B cell (primary cell): Measurements from ENCODE around the gene ZBBX.

ENCODE experiments used
- CTCF ChIP-seq: fragments of 200-600 bp; IDR thresholded peaks from one replicate; pipeline ENCODE4 v1.8.0; 2022; ENCODE audit warnings: antibody characterized with exemption, mild to moderate bottlenecking
- EZH2 ChIP-seq: IDR thresholded peaks from 2 replicates; pipeline ENCODE4 v1.6.1; 2012; ENCODE audit warnings: borderline replicate concordance, low read depth, mild to moderate bottlenecking, moderate library complexity, low read length; ENCODE audit not compliant: insufficient read depth, poor library complexity, severe bottlenecking

DNA sequence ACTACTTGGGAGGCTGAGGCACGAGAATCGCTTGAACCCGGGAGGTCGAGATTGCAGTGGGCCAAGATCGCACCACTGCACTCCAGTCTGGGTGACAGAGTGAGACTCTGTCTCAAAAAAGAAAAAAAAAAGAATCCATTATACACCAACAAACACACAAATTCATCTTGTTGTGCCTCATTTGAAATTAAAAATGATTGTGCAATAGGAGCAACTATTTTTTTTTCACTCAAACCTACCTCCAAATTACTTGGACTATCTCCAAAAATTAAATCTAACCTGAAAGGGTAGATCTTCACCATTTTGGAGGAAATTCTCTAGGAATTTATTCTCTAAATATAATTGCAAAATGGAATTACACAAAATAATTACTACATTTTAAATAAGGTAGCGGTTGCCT lies 4.6 kb downstream of the ZBBX start:
- no peak for TF ChIP-seq EZH2
- no peak for TF ChIP-seq CTCF
